GM18498 (cell line): ENCODE results near the gene DNAJC11.
A peak's percentile ranks its signal among the peaks of the same experiment; 100 is the strongest.
"Not testable (repeated sequence)": the region's sequence is repeated elsewhere in the genome, so short reads cannot be mapped to it uniquely, and the experiment has no call there.

Source experiments
- ATAC-seq: cut with Tn5 transposase; IDR thresholded peaks from one replicate; pipeline ENCODE4 v1.9.1; 2021; ENCODE audit warnings: mild to moderate bottlenecking, moderate library complexity; ENCODE audit not compliant: unreplicated experiment

Gene DNAJC11

DNA sequence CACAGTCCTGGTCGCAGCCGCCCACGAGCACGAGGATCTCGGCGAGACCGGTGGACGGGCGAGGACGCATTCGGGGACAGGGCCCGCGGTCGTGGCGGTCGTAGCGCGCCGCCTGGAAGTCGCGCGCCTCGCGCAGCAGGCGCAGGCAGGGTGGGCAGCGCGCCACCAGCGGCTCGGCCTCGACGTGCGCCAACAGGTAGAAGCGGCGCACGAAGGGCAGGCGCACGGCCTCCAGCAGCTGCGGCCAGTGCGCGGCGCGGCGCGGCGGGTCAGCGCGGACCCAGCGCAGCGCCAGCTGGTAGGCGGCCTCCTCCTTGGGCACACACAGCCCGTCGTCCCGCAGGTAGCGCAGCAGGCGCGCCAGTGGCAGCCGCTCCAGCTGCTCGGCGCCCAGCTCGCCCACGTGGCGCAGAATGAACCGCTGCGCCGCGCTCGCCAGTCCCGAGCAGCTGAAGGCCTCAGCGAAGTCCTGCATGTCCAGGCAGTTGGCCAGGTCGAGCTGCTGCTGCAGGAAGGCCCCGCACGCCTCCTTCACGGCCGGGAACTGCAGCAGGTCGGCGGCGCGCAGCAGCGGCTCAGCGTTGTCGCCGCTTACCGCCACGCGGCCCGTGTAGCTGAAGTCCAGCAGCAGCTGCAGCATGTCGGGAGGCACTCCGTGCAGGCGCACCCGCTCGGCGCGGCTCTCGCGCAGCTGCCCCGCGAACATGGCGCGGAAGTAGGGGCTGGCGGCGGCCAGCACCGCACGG lies 99.5 kb downstream of the DNAJC11 start:
- ATAC-seq = peak; percentile 13

DNA sequence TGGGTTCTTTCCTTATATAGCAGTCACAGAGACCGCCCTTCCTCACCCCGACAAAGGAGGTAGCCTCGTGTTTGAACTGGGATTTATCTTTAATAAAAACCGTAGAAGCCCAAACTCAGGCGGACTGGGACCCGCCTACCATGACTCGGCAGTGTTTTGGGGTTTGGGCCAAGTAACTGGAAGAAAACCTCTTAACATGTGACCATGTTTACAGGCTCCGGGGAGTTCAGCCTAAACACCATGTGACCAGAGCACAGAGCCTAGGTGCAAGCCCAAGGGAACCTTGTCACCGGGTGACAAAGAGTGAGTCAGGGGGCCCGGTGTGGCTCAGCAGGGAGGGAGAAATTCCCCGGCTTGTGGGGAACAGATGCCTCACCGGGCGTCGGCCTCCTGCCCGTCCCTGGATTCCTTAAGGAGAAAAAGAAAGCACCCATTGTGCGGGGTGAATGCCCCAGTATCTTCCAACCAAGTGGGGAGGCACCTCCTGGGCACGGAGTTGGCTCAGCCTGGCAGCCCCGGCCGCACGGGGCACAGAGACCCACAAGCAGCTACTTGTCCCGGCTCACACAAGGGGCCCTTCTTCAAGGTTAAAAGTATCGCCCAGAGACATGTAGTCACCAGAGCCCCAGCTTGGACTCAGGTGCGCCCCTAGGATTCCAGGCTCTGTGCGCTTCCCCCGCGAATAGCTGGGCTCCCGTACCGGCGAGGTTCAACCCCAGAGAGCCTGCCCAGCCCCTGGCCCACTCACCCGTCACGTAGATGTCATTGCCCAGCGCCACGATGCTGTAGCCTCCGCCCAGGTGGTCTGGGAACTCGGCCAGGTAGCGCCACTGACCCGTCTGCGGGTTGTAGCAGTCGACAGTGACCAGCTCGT lies 100.3 kb downstream of the DNAJC11 start:
- ATAC-seq = peak; percentile 39

DNA sequence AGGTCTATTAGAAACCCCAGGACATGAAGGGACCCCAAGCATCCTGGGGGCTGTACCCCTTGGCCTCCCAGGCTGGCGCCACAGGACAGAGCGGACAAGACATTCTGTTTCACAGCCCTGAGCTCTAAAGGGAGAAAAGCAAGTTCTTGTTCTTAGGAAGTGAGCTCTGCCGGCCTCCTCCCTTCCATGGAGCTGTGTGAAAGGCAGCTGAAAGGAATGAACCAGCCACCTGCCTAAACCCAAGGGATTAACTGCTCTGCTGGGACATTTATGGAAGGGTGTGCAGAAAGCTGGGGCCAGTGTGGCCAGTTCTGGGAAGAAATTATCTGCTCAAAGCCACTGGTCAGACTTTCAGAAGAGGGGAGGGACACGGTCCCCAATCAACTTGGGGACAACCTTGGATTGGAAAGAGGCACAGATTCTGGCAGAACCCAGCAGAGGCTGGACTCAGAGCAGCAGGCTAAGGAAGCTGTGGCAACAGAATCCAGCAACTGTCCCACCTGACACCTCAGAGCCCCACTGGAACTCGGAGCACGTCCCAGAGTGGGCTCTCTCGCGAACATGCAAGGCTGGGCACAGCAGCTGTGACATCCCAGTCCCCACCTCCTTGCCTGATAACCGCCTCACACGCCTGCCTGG lies 101.1 kb downstream of the DNAJC11 start:
- no peak for ATAC-seq

DNA sequence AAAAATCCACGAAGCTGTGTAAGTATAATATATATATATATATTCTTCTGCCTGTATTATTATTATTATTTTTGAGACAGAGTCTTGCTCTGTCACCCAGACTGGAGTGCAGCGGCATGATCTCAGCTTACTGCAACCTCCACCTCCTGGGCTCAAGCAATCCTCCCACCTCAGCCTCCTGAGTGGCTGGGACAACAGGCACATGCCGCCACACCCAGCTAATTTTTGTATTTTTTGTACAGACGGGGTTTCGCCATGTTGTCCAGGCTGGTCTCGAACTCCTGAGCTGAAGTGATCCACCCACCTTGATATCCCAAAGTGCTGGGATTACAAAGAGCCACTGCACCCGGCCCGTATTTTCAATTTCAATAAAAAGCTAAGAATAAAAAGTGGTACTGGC lies 101.6 kb downstream of the DNAJC11 start:
- ATAC-seq = not testable (repeated sequence)

DNA sequence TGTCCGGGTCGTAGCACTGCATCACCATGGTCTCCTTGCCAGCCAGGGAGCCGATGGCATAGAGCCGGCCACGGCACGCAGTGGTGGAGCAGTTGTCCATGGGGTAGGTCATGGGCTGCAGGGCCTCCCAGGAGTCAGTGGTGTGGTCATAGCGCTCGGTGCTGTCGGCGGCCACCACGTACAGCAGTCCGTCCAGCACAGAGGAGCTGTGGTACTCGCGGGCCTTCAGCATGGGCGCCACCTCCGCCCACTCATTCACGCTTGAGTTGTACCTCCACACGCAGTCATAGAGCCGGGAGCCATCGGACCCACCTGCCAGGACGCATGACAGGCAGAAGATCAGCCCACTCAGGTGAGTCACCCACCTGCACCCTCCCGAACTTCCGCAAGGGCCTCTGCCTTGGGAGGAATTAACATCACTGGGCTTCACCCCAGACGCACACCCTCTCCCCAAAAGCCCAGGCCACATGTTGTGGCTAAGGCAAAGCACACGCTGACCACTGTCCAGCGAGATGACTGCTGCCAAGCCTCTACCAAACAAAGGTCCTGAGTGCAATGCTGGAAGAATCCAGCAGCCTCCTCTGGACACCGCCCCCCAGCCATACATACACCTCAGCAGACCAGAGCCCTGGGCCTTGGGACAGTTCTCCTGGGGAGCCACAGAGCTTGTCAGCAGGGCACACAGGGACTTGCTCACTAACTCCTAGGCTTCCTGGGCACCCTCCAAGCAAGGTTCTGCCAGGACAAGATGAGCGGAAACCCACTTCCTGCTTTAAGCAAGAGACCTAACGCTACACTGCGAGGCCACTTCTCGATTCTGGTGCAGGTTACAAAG lies 102.3 kb downstream of the DNAJC11 start:
- no peak for ATAC-seq

DNA sequence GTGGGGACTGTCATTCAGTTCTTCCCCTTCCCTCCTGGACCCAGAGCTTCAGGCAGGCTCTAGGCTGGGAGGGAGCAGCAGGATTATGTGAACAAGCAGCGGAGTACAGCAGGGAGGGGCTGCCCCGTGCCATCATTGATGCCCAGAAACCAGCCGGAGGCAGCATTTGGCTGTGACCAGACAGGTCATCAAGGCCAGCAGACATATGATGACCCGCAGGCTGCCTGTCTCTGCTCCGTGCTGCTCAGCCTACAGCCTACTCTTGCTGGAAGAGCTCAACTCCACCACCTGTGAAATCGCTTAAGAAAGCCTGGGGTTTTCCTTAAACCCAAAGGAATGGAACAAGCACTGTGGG lies 103.9 kb downstream of the DNAJC11 start:
- no peak for ATAC-seq

DNA sequence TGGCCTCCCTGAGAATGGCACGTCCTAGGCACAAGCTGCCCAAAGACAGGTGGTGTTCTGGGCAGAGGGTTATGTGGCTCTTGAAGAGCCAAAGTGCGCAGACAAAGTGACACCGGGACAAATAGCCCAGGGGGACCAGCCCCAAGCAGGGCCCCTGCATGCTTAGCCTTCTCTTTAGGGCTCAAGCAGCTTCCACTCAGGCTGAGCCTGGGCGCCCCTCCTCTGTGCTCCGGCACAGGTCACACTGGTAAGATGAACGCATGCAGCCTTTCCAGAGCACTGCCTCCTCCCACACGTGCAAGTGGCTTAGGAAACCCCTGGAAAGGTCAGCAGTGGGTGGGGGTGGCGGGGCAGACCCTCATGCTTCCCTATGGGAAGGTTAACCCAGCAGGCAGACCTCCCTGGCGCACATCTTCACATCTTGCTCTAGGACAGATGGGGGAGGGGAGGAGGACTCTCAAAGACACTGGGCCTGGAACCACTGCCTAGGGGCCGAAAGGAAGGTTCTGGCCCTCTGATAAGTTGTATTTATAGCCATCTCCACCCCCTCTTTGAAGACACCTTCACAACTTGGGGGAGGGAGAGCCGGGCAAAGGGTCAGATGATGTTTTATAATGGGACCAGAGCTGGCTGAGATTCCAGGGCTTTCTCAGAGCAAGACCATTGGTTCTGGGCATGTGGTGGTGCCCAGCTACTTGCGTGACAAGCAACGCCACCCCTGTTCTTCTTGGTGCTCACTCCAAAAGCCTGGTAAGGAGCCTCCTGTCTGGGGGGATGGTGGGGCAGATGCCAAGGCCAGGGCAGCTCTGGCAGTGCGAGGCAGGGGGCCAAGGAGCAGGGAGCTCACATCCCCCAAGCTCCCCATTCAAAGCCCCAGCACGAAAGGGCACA lies 104.5 kb downstream of the DNAJC11 start:
- no peak for ATAC-seq

DNA sequence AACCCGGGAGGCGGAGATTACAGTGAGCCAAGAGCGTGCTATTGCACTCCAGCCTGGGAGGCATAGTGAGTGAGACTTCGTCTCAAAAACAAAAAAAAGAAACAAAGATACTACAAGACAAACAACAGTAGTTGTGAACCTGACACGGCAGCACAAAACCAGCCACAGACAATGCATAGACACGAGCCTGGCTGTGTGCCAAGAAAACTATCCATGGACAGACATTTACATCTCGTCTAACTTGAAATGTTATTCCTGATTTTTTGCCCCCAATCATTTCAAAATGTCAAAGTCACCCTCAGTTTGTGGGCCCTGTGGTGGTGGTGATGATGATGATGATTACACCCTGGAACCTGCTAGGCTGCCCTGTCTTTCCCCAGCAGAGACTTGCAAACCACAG lies 105.3 kb downstream of the DNAJC11 start:
- ATAC-seq = no peak

DNA sequence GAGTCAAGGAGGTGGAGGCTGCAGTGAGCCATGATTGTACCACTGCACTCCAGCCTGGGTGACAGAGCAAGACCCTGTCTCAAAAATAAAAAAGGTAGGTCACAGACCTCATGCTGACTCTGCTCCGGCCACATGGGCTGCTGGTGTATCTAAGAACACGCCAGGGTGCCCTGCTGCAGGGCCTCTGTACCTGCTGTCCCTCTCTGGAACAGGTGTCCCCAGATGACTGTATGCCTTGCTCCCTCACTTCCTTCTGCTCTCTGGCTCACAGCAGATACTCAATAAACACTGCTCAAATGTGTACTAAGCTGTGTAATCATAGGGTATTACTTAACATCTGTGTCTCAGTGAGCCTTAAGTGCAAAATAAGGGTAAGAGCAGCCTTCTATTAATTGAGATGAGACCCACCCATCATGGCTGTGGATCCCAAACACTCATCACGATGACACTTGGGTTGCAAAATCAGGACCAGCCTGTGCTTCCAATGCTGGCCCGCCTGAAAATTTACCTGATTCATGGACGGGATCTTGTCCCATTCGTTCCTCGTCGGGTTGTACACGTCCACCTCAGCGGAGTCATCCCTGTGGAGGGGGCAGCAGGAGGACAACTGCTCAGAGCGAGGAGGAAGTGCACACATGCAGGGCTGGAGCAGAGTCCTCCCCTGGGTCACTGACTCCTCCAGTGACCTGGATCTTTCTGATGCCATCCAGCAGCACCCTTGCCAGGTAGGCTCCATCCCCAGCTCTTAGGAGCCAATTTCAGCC lies 106.5 kb downstream of the DNAJC11 start:
- ATAC-seq = no peak

DNA sequence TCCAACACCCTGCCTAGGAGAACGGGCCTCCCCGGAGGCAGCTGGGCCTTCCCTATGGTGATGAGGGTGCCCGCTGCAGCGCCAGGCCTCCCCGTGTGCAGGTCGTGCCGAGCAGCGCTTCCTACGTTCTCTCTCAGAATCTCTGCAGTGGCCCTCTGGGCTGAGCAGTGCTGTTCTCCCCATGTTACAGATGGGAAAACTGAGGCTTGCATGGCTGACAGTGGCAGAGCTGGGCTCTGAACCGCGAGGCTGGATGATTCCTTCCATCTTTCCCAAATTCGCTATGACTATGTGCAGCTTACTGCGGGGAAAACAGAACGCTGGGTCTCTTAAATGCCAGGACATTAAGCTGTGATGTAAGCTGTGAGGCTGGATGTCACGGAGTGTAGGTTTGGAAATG lies 107.8 kb downstream of the DNAJC11 start:
- no peak for ATAC-seq

DNA sequence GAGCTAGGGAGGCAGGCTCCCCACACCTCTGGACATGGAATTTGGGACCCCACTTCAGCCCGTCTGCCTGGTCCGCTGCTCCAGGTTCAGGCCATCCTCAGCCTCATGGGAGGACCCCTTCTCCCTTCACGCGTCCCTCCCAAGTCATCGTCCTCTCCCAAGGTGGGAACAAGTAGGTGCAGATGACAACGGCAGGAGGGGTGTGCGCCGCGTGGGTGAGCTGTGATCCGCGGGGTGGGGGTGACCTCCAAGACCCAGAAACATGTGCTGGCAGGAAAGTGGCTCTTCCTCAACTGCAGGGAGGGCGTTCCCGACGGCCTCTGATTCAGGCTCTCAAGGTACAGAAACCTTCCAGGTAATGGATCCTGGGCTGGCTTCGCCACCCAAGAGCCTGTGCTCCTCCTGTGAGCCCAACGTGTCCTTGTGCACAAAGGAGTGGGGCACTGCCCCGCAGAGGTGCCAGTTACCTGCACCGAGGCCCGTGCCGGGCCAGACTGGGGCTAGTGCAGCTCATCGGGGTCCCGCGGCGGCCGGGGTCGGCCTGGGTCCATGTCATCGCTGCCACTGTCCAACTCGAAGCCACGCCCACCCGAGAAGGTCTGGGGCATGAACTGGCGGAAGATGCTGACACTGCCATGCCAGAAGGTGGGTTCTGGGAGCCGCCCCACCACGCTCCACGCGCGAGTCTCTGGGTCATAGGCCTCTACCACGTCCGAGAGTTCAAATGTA lies 108.6 kb downstream of the DNAJC11 start:
- no peak for ATAC-seq

DNA sequence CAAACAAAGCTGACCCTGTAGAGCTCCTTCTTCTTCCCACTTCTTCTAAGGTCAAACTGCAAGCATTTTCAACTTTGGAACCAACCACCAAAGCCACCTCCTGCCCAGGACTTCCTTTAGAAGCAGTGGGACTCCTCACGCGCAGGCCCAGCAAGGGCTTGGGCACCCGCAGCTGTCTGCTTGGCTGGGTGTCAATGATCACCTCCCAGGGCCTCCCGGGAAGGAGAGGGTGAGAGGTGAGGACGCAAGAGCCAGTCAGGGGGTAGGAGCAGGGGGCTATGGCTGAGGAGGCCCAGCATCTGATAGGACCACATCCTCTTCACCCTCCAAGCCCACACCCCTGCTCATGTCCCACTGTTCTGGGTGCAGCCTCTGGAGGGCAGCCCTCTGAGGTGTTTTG lies 109.2 kb downstream of the DNAJC11 start:
- no peak for ATAC-seq

DNA sequence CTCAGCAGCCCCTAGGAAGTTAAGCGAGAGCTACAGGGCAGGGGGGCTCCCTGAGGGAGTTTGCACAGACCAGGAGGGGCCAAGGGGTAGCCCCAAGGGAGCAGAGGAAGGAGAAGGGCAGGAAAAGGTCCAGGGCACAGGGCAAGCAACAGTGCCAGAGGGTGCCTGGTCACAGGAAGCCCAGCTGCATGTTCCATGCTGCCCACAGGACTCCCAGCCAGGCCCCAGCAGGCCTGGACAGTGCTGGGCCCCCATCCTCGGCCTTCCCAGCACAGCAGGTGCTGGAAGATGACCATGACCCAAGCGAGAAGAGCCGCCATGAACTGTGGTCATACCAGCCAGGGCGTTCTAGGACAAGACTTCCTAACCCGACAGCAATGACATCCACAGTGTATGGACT lies 110.0 kb downstream of the DNAJC11 start:
- no peak for ATAC-seq

DNA sequence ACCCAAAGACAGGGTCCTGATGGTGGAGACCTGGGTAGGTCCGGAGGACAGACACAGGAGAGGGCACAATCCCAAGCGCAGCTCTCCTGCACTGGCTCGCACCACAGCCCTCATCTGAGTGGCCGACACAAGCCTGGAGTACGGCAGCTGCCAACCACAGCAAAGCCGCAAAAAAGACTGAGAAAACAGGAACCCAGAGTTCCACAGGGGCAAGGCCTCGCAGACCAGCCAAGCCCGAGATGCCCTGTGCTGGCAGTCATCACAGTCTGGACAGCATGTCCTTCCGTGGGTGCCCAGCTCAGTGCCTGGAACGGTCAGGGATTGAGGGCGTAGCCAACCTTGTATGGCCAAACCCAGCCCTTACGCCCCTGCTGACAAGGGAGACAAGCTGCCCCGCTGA lies 110.4 kb downstream of the DNAJC11 start:
- ATAC-seq = no peak

DNA sequence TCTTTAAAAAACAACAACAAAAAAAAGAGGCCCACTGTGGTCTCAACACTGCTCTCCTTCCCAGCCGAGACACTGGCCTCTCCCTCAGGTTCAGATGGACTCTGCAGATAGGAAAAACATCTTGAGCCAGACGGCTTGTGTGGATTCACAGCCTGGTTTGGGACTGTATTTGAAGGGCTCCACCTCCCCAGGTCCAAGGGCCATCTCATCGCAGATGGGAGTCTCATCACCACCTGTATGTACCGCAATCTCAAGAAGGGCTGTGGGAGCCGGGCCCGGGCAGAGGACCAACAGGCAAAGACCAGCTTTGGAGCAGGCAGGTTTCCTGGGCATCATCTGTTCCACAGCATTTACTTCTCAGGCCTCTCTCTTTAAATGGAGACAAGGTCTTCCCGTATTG lies 111.6 kb downstream of the DNAJC11 start:
- no peak for ATAC-seq

DNA sequence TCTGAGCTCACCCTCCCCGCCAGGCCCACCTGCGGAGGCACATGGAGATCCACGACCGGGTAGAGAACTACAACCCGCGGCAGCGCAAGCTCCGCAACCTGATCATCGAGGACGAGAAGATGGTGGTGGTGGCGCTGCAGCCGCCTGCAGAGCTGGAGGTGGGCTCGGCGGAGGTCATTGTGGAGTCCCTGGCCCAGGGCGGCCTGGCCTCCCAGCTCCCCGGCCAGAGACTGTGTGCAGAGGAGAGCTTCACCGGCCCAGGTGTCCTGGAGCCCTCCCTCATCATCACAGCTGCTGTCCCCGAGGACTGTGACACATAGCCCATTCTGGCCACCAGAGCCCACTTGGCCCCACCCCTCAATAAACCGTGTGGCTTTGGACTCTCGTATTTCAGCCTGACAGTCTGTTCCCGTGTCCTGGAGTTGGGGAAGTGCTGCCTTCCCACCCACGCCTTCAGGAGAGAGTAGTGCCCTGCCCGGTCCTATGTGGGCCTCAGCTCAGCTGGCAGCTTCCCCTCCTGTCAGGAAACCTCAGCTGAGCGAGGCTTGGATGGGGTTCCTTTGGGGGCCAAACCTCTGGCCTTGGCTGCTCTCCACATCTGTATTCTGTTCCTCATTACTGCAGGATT lies 112.6 kb downstream of the DNAJC11 start:
- ATAC-seq = no peak

DNA sequence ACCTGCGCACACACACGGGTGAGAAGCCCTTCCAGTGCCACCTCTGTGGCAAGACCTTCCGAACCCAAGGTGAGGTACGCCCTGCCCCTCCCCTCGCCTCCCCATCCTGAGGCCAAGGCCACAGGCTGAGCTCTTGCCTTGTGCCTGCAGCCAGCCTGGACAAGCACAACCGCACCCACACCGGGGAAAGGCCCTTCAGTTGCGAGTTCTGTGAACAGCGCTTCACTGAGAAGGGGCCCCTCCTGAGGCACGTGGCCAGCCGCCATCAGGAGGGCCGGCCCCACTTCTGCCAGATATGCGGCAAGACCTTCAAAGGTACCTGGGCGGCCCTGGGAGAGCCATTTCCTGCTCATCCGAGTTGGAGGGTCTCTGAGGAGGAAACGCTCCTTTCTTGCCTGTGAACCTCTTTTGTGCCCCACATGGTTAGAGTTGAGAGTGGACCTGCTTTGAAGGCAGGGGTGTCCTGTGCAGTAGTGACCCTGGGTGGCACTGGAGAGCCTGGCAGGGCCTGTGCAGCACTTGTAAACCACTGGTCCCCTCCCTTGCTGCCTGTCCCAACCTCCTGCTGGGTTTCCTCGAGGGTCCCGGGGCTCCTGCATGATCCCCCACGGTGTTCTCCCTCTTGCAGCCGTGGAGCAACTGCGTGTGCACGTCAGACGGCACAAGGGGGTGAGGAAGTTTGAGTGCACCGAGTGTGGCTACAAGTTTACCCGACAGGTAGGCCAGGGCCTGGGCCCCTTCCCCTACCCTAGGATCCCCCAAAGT lies 113.3 kb downstream of the DNAJC11 start:
- no peak for ATAC-seq
